Cardiac fibroblast (primary cell): Measurements from ENCODE around the gene ING3.
A peak's percentile ranks its signal among the peaks of the same experiment; 100 is the strongest.

Source experiments
- DNase-seq, 2 donors: peaks; one replicate each; pipeline versions ENCODE4 v3.0.0 to v3.0.0-alpha.2; 2010; ENCODE audit warnings: low read depth in 2 of 2
- H3K4me3 ChIP-seq, 2 donors: replicated peaks in 1 of 2; 1 replicate in 1 of 2; 2 replicates in 1 of 2; pipeline ENCODE4 v1.5.1; 2011; ENCODE audit warnings: low read depth in 2 of 2, low read length in 2 of 2, mild to moderate bottlenecking in 2 of 2, moderate library complexity in 1 of 2
- TF ChIP-seq, protein P1 (sequence below): IDR thresholded peaks from one replicate; pipeline ENCODE4 v1.5.1; 2011; ENCODE audit warnings: low read depth, mild to moderate bottlenecking, low read length, inconsistent platforms

Gene ING3

DNA sequence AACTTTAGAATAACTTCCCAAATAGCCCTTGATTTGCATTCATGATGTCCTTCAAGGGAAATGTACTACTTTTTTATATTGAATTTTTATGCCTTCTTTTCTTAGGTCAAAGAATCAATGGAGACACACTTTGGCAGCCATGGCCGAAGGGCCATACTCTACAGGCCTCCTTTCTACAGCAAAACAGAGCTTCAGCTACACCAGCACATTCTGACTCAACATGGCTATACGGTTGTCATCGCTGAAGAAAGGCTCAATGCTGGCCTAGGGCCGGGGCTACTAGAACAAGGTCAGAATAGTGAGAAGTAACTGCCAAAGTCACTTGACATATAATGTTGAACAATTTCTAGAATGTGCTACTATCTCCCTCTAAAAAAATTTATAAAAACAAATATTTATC, 65.0 kb downstream of the ING3 start:
- no peak for DNase-seq
- H3K4me3 ChIP-seq = no peak overlapping the region
- TF ChIP-seq, protein P1, sequence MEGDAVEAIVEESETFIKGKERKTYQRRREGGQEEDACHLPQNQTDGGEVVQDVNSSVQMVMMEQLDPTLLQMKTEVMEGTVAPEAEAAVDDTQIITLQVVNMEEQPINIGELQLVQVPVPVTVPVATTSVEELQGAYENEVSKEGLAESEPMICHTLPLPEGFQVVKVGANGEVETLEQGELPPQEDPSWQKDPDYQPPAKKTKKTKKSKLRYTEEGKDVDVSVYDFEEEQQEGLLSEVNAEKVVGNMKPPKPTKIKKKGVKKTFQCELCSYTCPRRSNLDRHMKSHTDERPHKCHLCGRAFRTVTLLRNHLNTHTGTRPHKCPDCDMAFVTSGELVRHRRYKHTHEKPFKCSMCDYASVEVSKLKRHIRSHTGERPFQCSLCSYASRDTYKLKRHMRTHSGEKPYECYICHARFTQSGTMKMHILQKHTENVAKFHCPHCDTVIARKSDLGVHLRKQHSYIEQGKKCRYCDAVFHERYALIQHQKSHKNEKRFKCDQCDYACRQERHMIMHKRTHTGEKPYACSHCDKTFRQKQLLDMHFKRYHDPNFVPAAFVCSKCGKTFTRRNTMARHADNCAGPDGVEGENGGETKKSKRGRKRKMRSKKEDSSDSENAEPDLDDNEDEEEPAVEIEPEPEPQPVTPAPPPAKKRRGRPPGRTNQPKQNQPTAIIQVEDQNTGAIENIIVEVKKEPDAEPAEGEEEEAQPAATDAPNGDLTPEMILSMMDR = no peak

DNA sequence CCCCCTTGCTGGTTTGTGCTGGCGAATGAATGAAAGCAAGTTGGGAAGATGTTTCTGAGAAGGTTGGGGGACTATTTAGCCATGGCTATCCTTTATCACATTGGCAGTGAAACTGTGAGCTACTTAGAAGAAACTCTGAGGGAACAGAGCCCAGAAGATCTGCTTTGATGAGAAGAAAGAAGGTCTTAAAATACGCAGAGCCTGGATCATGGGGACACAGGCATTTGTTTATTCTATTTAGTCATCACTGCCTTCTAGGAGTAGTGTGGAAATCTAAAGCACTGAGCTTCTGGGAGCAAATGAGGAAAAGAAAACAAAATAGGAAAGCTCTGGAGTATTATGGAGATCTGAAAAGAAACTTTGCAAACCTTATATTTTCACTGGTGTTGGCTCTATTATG, 66.4 kb downstream of the ING3 start:
- TF ChIP-seq, protein P1 = no peak
- DNase-seq = peak; percentile 47 to 80
- no peak overlapping the region for H3K4me3 ChIP-seq

DNA sequence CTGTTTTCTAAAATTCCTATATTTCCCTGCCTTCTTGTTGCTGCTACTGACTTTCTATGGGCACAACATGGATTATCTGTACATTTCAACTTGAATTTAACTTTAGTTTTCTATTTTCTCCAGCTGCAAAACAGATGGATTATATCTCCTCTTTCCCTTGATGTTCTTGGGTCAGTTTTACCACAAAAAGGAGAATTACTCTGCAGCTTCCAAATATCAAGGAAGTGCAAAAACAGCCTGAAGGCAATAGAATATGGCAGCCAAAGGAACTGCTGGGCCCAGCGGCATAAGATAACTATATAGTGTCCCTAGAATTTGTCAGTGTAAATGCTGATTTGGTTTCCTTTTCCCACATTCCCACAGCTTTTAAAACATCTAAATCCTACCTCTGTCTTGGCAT, 67.0 kb downstream of the ING3 start:
- peak; percentile 15 to 19 for DNase-seq
- TF ChIP-seq, protein P1 = no peak
- H3K4me3 ChIP-seq = no peak overlapping the region

DNA sequence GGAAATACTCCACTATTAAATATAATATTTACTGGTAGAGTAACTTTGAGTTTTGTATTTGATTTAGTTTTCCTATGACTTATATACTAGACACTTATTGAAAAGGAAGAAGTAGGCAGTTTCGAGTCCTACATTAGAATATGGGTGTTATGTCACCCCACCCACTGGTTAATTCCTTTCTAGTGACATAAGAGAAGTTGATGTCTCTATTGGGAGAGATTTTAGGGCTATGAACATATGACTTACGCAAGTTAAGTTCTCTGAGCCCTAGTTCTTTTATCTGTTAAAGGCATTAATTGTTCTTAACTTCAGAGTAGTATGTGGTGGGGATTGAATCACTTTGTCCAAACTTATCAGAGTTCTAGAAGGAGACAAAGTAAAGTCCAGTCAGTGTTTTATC, 68.4 kb downstream of the ING3 start:
- peak; percentile 78 to 91 for DNase-seq
- H3K4me3 ChIP-seq = no peak overlapping the region
- TF ChIP-seq, protein P1 = no peak

DNA sequence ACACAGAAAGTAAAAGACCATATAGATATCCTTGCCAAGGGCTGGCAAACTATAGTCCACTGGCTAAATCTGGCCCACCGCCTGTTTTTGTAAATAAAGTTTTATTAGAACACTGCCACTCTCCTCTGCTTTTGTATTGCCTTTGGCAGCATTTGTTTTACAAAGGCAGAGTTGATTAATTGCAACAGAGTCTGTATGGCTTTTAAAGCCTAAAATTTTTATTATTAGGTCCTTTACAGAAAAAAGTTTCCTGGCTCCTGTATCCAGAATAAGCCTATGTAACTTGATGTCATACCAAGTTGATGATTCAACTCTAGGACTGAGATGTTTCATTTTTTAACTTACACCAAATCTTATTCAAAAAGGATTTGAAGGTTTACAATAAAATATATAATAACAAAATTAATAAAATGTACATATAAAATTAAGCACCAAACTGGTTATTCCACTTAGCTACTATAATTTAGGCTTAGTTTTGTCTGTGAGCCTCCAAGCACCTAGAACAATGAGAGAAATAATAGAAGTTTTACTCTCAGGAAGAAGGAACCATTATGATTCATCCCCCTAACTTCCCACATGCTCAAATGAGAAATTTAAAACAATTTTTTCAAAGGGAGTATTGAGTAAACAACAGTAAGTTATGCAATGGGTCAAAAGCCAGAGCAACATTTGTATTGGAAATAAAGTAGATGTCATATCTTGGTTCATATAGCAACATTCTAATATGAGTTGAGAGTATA, 69.8 kb downstream of the ING3 start:
- DNase-seq = peak; percentile 68 to 91
- TF ChIP-seq, protein P1 = no peak

DNA sequence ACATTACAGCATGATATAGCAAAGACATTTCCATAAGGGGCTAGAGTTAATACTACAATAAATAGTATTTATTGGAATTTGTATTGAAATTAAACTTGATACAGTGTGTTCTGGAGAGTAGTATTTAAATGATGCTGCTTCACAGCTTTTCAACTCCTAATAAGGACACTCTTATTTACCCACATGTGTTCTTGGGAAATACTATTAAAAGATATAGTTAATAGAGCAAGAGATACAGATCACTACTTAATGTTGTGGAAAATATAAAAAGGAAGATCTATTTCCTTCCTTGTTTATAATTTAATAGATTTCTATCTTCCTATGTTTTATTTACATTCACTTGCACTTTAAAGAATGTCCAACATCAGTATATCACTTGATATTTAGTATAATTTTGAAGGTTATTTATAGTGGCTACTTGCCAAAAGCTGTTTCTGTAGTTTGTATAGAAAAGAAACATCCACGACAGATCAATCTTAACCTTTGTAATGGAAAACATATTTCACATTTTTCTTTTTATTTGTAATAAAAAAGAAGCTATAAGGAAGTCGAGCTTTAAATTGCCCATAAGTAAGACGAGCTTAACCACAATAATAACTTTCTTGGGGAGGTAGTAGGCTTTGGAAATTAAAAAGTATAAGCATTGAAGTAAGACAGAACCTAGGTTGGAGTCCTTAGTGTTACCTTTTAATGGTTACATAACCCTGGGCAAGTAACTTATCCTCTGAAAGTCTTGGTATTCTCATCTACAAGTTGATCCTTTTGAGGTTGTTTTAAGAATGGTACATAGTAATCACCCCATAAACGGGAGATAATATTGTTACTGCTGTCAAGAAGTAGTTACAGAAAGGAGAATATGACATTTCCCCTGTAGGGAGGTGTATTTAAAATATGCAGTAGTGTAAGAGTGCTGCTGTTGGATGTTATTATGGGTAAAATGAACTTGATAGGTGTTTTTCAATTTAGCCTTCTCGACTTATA, 70.7 kb downstream of the ING3 start:
- no peak overlapping the region for H3K4me3 ChIP-seq
- TF ChIP-seq, protein P1 = no peak
- DNase-seq = peak in 1 of 2 donors; percentile 47

More for the DNA sequence above, 69.8 kb downstream of the ING3 start:
- no peak overlapping the region for H3K4me3 ChIP-seq
